ENCODE data around the gene ADO. TPM values are rescaled to one million over a fixed set of nuclear protein-coding genes. Genes with fewer than 3 reads are reported as not detected.
"Not testable (repeated sequence)": the region's sequence is repeated elsewhere in the genome, so short reads cannot be mapped to it uniquely, and the experiment has no call there.

Gene ADO
- polyA plus RNA-seq, 3 donors from 2014 or later = 1.0 to 5.0 (median 2.3) TPM

GRCh38 chr10:62778125-62778524, 26.4 kb upstream of the ADO start:
- no peak overlapping the region for H3K4me3 Mint-ChIP-seq
- peak overlapping the region in 2 of 6 donors; percentile 15 to 69 for H3K27ac Mint-ChIP-seq
- H3K4me1 Mint-ChIP-seq = peaks cover 21 to 24% of the 10 kb centered on the region in 2 donors
- H3K36me3 Mint-ChIP-seq = no peaks in the 10 kb centered on the region
- peaks cover 0 to 2% (median 0%) of the 10 kb centered on the region in 6 donors for H3K9me3 Mint-ChIP-seq
- H3K27me3 Mint-ChIP-seq (ENCODE audit: low read depth in 3 of 3) = peaks cover 0 to 3% (median 3%) of the 10 kb centered on the region in 3 donors
- DNase-seq = no peak

DNA sequence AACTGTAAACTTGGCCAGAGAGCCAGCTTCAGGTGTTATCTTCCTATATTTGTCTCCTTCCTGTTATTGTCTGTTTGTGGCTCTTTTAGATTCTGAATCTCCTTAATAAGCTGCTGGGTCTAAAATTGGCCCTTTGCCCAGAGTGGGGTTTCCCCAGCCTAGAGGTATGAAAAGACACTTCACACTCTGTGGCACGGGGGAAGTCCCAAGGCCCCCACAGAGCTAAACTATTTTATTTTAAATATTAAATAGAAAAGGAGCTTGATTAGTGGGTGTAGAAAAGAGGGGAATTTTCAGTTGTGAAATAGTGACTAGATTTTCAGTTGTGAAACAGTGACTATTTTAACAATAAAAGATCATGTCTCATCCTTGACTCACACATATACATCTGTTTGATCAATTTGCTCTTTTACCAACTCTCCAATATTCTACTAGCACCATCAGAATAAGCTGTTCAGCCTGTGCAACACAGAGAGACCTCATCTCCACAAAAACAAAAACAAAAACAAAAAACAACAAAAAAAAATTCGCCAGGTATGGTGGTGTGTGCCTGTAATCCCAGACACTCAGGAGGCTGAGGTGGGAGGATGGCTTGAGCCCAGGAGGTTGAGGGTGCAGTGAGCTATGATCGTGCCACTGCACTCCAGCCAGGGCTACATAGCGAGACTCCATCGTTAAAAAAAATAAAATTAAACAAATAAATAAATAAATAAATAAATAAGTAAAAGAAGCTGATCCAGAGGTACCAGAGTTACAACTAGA, 24.9 kb upstream of the ADO start:
- peaks cover 0 to 3% (median 0%) of the 10 kb centered on the region in 3 donors for H3K36me3 Mint-ChIP-seq
- peaks cover 0 to 7% (median under 1%) of the 10 kb centered on the region in 6 donors for H3K9me3 Mint-ChIP-seq
- peaks cover 0 to 3% (median 1%) of the 10 kb centered on the region in 3 donors for H3K27me3 Mint-ChIP-seq (ENCODE audit: low read depth in 3 of 3)
- DNase-seq = peak; percentile 84 to 87 (median 87)
- peak overlapping the region; percentile 4 to 56 (median 40) for H3K4me3 Mint-ChIP-seq
- H3K27ac Mint-ChIP-seq = peak overlapping the region; percentile 57 to 89 (median 77)
- peaks cover 21 to 24% of the 10 kb centered on the region in 2 donors for H3K4me1 Mint-ChIP-seq

DNA sequence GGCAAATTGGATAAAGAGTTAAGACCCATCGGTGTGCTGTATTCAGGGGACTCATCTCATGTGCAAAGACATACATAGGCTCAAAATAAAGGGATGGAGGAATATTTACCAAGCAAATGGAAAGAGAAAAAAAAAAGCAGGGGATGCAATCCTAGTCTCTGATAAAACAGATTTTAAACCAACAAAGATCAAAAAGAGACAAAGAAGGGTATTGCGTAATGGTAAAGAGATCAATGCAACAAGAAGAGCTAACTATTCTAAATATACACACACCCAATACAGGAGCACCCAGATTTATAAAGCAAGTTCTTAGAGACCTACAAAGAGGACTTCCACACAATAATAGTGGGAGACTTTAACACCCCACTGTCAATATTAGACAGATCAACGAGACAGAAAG, 20.0 kb upstream of the ADO start:
- H3K4me1 Mint-ChIP-seq, H3K4me3 Mint-ChIP-seq, H3K27ac Mint-ChIP-seq, H3K36me3 Mint-ChIP-seq, H3K9me3 Mint-ChIP-seq, DNase-seq: not testable (repeated sequence)
- H3K27me3 Mint-ChIP-seq (ENCODE audit: low read depth in 3 of 3) = peaks cover 0 to 12% (median 1%) of the 10 kb centered on the region in 3 donors

DNA sequence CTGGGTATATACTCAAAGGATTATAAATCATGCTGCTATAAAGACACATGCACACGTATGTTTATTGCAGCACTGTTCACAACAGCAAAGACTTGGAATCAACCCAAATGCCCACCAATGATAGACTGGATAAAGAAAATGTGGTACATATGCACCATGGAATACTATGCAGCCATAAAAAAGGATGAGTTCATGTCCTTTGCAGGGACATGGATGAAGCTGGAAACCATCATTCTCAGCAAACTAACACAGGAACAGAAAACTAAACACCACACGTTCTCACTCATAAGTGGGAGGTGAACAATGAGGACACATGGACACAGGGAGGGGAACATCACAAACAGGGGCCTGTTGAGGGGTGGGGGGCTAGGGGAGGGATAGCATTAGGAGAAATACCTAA, 16.2 kb upstream of the ADO start:
- not testable (repeated sequence) for H3K4me3 Mint-ChIP-seq; H3K27ac Mint-ChIP-seq; H3K27me3 Mint-ChIP-seq (ENCODE audit: low read depth in 3 of 3); H3K9me3 Mint-ChIP-seq; DNase-seq; H3K4me1 Mint-ChIP-seq; H3K36me3 Mint-ChIP-seq

- no peak overlapping the region for H3K27ac Mint-ChIP-seq
- H3K36me3 Mint-ChIP-seq = peaks cover 0 to 6% (median 3%) of the 10 kb centered on the region in 3 donors
- peaks cover 0 to 9% (median 0%) of the 10 kb centered on the region in 3 donors for H3K27me3 Mint-ChIP-seq (ENCODE audit: low read depth in 3 of 3)
- H3K9me3 Mint-ChIP-seq = peaks cover 0 to 6% (median 1%) of the 10 kb centered on the region in 6 donors
- H3K4me1 Mint-ChIP-seq = no peaks in the 10 kb centered on the region
- no peak overlapping the region for H3K4me3 Mint-ChIP-seq
- no peak for DNase-seq
Observed at GRCh38 chr10:62788861-62789467, 15.6 kb upstream of the ADO start.

- Mint-ChIP-seq H3K4me3 (no peak overlapping the region), H3K27ac (no peak overlapping the region), H3K27me3 (ENCODE audit: low read depth in 3 of 3) (peaks cover 0 to 6% (median 0%) of the 10 kb centered on the region in 3 donors), H3K36me3 (peaks cover 0 to 2% (median 2%) of the 10 kb centered on the region in 3 donors), H3K4me1 (no peaks in the 10 kb centered on the region), H3K9me3 (peaks cover 0 to 6% (median 0%) of the 10 kb centered on the region in 6 donors)
- DNase-seq = no peak
Observed at GRCh38 chr10:62790019-62790555, 14.4 kb upstream of the ADO start.

GRCh38 chr10:62790571-62790970, 13.9 kb upstream of the ADO start:
- peaks cover 0 to 2% (median 0%) of the 10 kb centered on the region in 6 donors for H3K9me3 Mint-ChIP-seq

DNA sequence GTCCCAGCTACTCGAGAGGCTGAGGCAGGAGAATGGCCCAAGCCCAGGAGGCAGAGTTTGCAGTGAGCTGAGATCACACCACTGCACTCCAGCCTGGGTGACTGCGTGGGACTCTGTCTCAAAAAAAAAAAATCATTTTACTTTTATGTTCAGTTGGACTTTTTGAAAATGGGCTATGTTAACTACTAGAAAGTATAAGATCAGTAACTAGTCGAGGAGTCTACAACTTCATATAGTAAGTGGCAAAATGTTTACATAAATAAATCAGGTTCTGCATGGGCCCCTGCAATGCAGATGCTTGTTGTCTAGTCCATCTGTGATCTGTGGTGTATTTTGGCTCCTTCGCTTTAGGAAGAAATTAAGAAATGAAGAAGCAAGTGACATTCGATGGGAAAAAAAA, 12.3 kb upstream of the ADO start:
- H3K4me3 Mint-ChIP-seq = no peak overlapping the region
- H3K27ac Mint-ChIP-seq = no peak overlapping the region
- no peak for DNase-seq
- peaks cover 0 to 3% (median 0%) of the 10 kb centered on the region in 3 donors for H3K27me3 Mint-ChIP-seq (ENCODE audit: low read depth in 3 of 3)
- no peaks in the 10 kb centered on the region for H3K4me1 Mint-ChIP-seq
- peaks cover 0 to 4% (median 0%) of the 10 kb centered on the region in 3 donors for H3K36me3 Mint-ChIP-seq
- peaks cover 0 to 2% (median 0%) of the 10 kb centered on the region in 6 donors for H3K9me3 Mint-ChIP-seq

More at GRCh38 chr10:62790571-62790970, 13.9 kb upstream of the ADO start:
- no peak overlapping the region for H3K27ac Mint-ChIP-seq
- peaks cover 0 to 5% (median 0%) of the 10 kb centered on the region in 3 donors for H3K27me3 Mint-ChIP-seq (ENCODE audit: low read depth in 3 of 3)
- H3K4me3 Mint-ChIP-seq = no peak overlapping the region
- no peaks in the 10 kb centered on the region for H3K36me3 Mint-ChIP-seq
- H3K4me1 Mint-ChIP-seq = no peaks in the 10 kb centered on the region
- no peak for DNase-seq

DNA sequence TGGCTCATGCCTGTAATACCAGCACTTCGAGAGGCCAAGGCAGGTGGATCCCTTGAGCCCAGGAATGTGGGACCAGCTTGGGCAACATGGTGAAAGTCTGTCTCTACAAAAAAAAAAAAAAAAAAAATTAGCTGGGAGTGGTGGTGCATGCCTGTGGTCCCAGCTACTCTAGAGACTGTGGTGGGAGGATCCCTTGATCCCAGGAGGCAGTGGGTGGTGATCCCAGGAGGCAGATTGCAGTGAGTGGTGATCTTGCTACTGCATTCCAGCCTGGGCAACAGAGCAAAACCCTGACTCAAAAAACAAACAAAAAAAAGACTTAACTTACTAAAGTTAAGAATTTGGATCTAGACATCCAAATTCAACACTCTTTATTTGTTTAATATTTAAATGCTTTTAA, 10.2 kb upstream of the ADO start:
- H3K27me3 Mint-ChIP-seq (ENCODE audit: low read depth in 3 of 3) = peaks cover 0 to 5% (median 3%) of the 10 kb centered on the region in 3 donors
- DNase-seq = no peak
- no peaks in the 10 kb centered on the region for H3K4me1 Mint-ChIP-seq
- no peaks in the 10 kb centered on the region for H3K9me3 Mint-ChIP-seq
- peaks cover 0 to 4% (median 0%) of the 10 kb centered on the region in 3 donors for H3K36me3 Mint-ChIP-seq
- no peak overlapping the region for H3K27ac Mint-ChIP-seq
- H3K4me3 Mint-ChIP-seq = no peak overlapping the region

DNA sequence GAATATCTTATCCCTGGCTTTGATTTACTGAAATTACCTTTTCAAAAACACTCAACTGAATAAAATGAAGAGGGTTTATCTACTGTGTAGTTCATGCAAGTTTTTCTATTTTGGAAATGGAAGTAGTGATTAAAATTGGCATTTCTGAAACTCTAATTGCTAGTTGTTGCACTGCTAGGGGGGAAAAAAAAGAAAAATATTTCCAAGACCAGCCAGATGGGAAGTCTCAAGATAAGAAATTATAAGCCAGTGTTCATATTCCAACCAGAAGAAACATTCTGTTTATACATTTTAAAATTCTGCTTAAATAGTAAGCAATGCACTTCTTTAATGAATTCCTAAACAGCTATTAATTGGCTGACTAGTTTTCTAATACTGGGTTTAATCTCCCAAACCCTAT, 9.4 kb upstream of the ADO start:
- Mint-ChIP-seq H3K36me3 (peaks cover 0 to 4% (median 0%) of the 10 kb centered on the region in 3 donors), H3K4me3 (no peak overlapping the region), H3K4me1 (no peaks in the 10 kb centered on the region), H3K27me3 (ENCODE audit: low read depth in 3 of 3) (peaks cover 0 to 5% (median 3%) of the 10 kb centered on the region in 3 donors), H3K27ac (no peak overlapping the region), H3K9me3 (no peaks in the 10 kb centered on the region)
- no peak for DNase-seq

- Mint-ChIP-seq H3K4me3 (no peak overlapping the region), H3K9me3 (peaks cover 0 to 2% (median 0%) of the 10 kb centered on the region in 6 donors), H3K4me1 (no peaks in the 10 kb centered on the region), H3K27me3 (ENCODE audit: low read depth in 3 of 3) (peaks cover 0 to 5% (median 4%) of the 10 kb centered on the region in 3 donors), H3K36me3 (peaks cover 0 to 4% (median 0%) of the 10 kb centered on the region in 3 donors), H3K27ac (no peak overlapping the region)
- DNase-seq = no peak
Observed at GRCh38 chr10:62795762-62796161, 8.8 kb upstream of the ADO start.

DNA sequence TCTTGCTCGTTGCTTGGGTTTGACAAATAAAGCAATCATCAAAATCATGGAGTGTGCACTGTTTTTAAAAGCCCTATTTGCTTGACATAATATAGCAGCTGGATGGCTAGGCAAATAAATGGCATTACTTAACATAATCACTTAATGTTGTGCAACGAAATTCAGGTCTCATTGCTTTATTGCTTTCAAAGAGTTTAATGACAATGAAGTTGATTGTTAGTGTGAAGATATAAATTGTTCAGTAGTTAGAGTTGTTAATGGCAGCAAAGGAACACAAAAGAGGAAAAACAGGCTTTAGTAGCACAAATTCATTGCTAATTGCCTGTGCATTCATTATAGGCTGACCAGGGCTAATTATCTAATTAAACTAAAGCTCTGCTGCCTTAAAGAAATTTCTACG, 7.6 kb upstream of the ADO start:
- H3K27me3 Mint-ChIP-seq (ENCODE audit: low read depth in 3 of 3) = peaks cover 0 to 5% (median 4%) of the 10 kb centered on the region in 3 donors
- peaks cover 0 to 4% (median 0%) of the 10 kb centered on the region in 3 donors for H3K36me3 Mint-ChIP-seq
- H3K27ac Mint-ChIP-seq = no peak overlapping the region
- no peaks in the 10 kb centered on the region for H3K4me1 Mint-ChIP-seq
- no peak overlapping the region for H3K4me3 Mint-ChIP-seq
- peaks cover 0 to 2% (median 0%) of the 10 kb centered on the region in 6 donors for H3K9me3 Mint-ChIP-seq
- no peak for DNase-seq

- H3K27me3 Mint-ChIP-seq (ENCODE audit: low read depth in 3 of 3) = peaks cover 8 to 14% (median 10%) of the 10 kb centered on the region in 3 donors
- H3K4me3 Mint-ChIP-seq = no peak overlapping the region
- peaks cover 0 to under 1% (median under 1%) of the 10 kb centered on the region in 3 donors for H3K36me3 Mint-ChIP-seq
- no peak overlapping the region for H3K27ac Mint-ChIP-seq
- peaks cover 20 to 24% of the 10 kb centered on the region in 2 donors for H3K4me1 Mint-ChIP-seq
- DNase-seq = no peak
- peaks cover 0 to 2% (median 0%) of the 10 kb centered on the region in 6 donors for H3K9me3 Mint-ChIP-seq
Observed at GRCh38 chr10:62801871-62802270, 2.6 kb upstream of the ADO start.
